Right lobe of liver (tissue), 6 donors: Measurements from ENCODE around the gene NUMB. TPM values are rescaled to one million over a fixed set of nuclear protein-coding genes. Genes with fewer than 3 reads are reported as not detected.

Experiments
- ATAC-seq, 4 donors: fragments of 200-7000 bp; cut with Tn5 transposase; one replicate each; pipeline ENCODE4 v1.9.1; 2020; ENCODE audit warnings: mild to moderate bottlenecking in 4 of 4, moderate library complexity in 4 of 4
- DNase-seq, 3 donors: peaks; one replicate each; pipeline ENCODE4 v3.0.0-alpha.2; 2020
- H3K27ac ChIP-seq, 3 donors: fragments of 200-600 bp; one replicate each; pipeline ENCODE4 v1.8.0; 2022
- H3K27me3 ChIP-seq, 2 donors: fragments of 200-600 bp; one replicate each; pipeline ENCODE4 v1.8.0; 2022
- H3K36me3 ChIP-seq, 4 donors: fragments of 200-600 bp; sonication (generic) in 1 of 4; one replicate each; pipeline versions ENCODE4 v1.5.1 to v1.8.0; 2017 to 2022; ENCODE audit warnings: control low read depth in 1 of 4
- H3K4me1 ChIP-seq, 4 donors: fragments of 200-600 bp; sonication (generic) in 1 of 4; one replicate each; pipeline versions ENCODE4 v1.5.1 to v1.8.0; 2017 to 2022; ENCODE audit warnings: control low read depth in 1 of 4
- H3K4me3 ChIP-seq, 3 donors: fragments of 200-600 bp; one replicate each; pipeline ENCODE4 v1.8.0; 2022
- H3K9me3 ChIP-seq, 4 donors: fragments of 200-600 bp; sonication (generic) in 1 of 4; one replicate each; pipeline versions ENCODE4 v1.5.1 to v1.8.0; 2017 to 2022; ENCODE audit warnings: control low read depth in 1 of 4
- POLR2A ChIP-seq: fragments of 450-650 bp; IDR thresholded peaks from one replicate; pipeline ENCODE4 v1.6.1; 2017; ENCODE audit warnings: antibody characterized with exemption, mild to moderate bottlenecking
- WGBS: methylation state at CpG from one replicate; pipeline ENCODE4 v1.1.6; 2018; ENCODE audit warnings: low coverage, low lambda C conversion rate; ENCODE audit not compliant: insufficient coverage; ENCODE audit errors: missing lambda C conversion rate; 5-methylcytosine and 5-hydroxymethylcytosine counted together
- intact Hi-C, 2 donors: fragments of 100-400 bp; cut with DNase I; formaldehyde crosslinking; loops; one replicate each; pipeline versions ENCODE4 v1.11.2 to v1.14.1; 2022
- total RNA-seq, 6 experiments: library from RNA; depleted of rRNA in 2 of 6; stranded (reverse); fragments of >200 nt in 2 of 6; fragmentation: NEBNext Ultra II Directional in 3 of 6; extraction: Animal tissue kit (Norgen Biotek cat#: 25700) in 3 of 6; gene quantifications; one replicate each; pipeline versions ENCODE4 v1.1.0 to v1.2.4, GENCODE V29; 2016 to 2023
- TF ChIP-seq, protein P1 (sequence below), 4 donors: fragments of 200-600 bp in 3 of 4; fragments of 450-650 bp in 1 of 4; IDR thresholded peaks; one replicate each; pipeline versions ENCODE4 v1.5.1 to v1.8.0; 2016 to 2022; ENCODE audit warnings: antibody characterized with exemption in 4 of 4, mild to moderate bottlenecking in 2 of 4
- donor health status: DM: no; HTN: yes; CAD: no.
- donor health status: DM: no; HTN: no; CAD: no.
- donor health status: DM: no; HTN: no; CAD: no.
- donor health status: DM: no; HTN: yes; CAD: no.
- donor health status: DM: no; HTN: yes; CAD: no.

NUMB gene
- total RNA-seq, 6 experiments from 2014 or later: 28.3 to 48.4 (median 43.7) TPM

DNA sequence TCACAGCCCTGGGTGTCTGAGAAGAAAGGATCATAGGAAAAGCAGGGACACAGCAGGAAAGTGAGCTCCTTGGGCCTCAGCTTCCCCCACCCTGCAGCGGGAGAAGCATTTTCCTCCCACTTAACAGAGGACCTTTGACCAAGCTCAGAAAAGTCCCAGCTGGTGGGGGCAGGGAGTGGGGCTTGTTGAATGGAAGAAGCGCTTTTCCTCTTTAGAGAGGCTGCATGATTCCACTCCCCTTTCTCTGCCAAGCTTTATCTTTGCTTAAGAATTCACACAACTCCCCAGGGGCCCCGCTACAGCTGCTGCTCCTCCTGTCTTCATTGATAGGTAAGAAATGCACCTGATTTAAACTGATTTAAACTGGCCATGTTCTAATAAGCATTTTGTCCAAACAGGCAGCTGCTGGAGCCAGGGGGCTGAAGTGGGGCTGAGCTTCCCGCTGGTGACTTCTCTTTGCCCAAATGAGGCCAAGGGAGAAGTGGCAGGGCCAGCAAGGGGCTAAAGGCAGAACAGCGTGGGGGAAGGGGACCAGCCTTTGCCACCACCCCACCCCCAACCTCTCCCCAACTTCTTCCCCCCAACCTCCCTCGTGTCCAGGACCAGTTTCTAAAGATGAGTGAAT, 222.7 kb downstream of the NUMB start:
- H3K36me3 ChIP-seq: no peaks in the 10 kb centered on the region
- DNase-seq (peak in 1 of 3 donors; percentile 8), ATAC-seq (no peak)
- no peaks in the 10 kb centered on the region for H3K9me3 ChIP-seq
- 42% methylated on average over 6 of the region's 6 CpGs for WGBS
- peaks cover 0 to 21% (median 0%) of the 10 kb centered on the region in 4 donors for H3K4me1 ChIP-seq
- peaks cover 0 to 5% of the 10 kb centered on the region in 2 donors for H3K27me3 ChIP-seq
- intact Hi-C loops: no loop called here
- H3K4me3 ChIP-seq: no peak overlapping the region
- TF ChIP-seq, protein P1, sequence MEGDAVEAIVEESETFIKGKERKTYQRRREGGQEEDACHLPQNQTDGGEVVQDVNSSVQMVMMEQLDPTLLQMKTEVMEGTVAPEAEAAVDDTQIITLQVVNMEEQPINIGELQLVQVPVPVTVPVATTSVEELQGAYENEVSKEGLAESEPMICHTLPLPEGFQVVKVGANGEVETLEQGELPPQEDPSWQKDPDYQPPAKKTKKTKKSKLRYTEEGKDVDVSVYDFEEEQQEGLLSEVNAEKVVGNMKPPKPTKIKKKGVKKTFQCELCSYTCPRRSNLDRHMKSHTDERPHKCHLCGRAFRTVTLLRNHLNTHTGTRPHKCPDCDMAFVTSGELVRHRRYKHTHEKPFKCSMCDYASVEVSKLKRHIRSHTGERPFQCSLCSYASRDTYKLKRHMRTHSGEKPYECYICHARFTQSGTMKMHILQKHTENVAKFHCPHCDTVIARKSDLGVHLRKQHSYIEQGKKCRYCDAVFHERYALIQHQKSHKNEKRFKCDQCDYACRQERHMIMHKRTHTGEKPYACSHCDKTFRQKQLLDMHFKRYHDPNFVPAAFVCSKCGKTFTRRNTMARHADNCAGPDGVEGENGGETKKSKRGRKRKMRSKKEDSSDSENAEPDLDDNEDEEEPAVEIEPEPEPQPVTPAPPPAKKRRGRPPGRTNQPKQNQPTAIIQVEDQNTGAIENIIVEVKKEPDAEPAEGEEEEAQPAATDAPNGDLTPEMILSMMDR (IDR thresholded peaks at IDR 0.05): no peak
- no peak for TF ChIP-seq POLR2A
- no peak overlapping the region for H3K27ac ChIP-seq

DNA sequence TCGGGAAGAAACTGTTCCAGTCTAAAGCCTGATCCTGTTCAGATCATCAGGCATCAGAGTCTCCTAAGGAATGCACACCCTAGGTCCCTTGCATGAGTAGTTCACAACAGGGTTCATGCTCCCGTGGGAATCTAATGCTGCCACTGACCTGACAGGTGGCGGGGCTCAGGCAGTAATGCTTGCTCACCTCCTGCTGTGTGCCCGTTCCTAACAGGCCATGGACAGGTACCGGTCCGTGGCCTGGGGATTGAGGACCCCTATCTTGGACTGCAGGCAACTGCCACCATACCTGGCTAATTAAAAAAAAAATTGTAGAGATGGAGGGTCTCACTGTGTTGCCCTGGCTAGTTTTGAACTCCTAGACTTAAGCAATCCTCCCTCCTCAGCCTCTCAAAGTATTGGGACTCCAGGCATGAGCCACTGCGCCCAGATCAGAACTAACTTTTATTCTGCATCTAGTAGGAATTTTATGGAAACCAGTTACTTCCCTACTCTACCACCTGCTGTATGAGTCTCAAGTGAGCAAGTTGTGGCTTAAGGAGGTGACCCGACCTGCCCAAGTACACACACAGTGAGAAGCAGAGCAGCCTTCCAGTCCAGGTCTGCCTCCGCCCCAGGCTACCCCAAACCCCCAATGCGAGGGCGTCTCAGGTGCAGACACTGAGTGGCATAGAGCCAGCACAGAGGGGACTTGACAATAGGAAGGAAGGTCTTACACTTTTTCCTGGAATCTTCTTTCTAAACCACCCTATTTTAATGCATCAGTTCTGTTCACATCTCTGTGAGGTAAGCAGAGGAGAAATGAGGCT, 223.6 kb downstream of the NUMB start:
- Histone ChIP-seq H3K9me3 (no peaks in the 10 kb centered on the region), H3K36me3 (no peaks in the 10 kb centered on the region), H3K4me3 (no peak overlapping the region), H3K4me1 (peaks cover 0 to 20% (median 0%) of the 10 kb centered on the region in 4 donors), H3K27me3 (peaks cover 0 to 4% of the 10 kb centered on the region in 2 donors), H3K27ac (no peak overlapping the region)
- TF ChIP-seq, protein P1 (IDR thresholded peaks at IDR 0.05): no peak
- TF ChIP-seq POLR2A: no peak
- intact Hi-C loops: no loop called here
- ATAC-seq (no peak), DNase-seq (peak in 1 of 3 donors; percentile 47)
- WGBS: 73% methylated on average over 9 of the region's 11 CpGs

DNA sequence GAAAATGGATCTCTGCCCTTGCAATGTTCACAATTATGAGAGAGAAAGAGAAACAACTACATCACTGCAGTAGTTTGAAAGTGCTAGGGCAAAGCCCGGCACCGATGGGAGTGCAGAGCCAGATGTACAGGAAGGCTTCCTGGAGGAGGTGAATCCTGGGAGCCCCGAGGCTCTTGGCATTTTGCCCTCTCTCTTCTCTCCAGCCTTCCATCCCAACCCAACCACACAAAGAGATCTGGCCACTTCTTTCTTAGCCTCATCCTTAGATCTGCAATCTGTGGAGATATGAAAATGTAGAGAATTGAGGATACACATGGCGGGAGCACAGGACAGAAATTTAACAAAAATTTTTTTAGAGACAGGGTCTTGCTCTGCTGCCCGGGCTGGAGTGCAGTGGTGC, 224.3 kb downstream of the NUMB start:
- intact Hi-C loops: no loop called here
- 67% methylated on average over 3 of the region's 5 CpGs for WGBS
- Histone ChIP-seq H3K4me1 (peaks cover 0 to 12% (median 0%) of the 10 kb centered on the region in 4 donors), H3K27me3 (no peaks in the 10 kb centered on the region), H3K4me3 (no peak overlapping the region), H3K36me3 (no peaks in the 10 kb centered on the region), H3K27ac (no peak overlapping the region), H3K9me3 (no peaks in the 10 kb centered on the region)
- TF ChIP-seq, protein P1 (IDR thresholded peaks at IDR 0.05): no peak
- no peak for TF ChIP-seq POLR2A
- DNase-seq: no peak
- no peak for ATAC-seq

DNA sequence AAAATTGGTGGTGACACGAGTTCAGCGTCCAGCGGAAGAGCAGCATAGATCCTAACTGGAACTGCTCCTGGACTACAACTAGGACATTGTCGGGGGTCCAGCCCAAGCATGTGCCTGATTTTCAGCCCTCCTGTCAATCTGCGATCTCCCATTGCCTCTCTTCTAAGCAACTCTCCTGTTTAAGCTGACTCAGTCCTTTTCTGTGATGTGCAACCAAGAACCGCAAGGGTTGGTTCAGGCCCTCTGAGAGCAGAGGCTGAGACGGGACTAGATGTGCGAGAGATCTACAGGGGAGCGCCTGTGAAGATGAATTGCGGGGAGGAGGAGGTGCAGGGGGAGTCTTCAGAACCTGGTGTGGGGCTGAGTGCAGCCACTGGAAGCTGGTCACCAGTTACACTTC, 224.8 kb downstream of the NUMB start:
- no peak overlapping the region for H3K27ac ChIP-seq
- DNase-seq (no peak), ATAC-seq (no peak)
- 70% methylated on average over 4 of the region's 10 CpGs for WGBS
- H3K9me3 ChIP-seq: no peaks in the 10 kb centered on the region
- no peak overlapping the region for H3K4me3 ChIP-seq
- TF ChIP-seq POLR2A: no peak
- TF ChIP-seq, protein P1 (IDR thresholded peaks at IDR 0.05): no peak
- intact Hi-C loops: no loop called here
- H3K36me3 ChIP-seq: no peaks in the 10 kb centered on the region
- peaks cover 0 to 12% (median 0%) of the 10 kb centered on the region in 4 donors for H3K4me1 ChIP-seq
- H3K27me3 ChIP-seq: no peaks in the 10 kb centered on the region
